Amniotic epithelial cell (primary cell): Measurements from ENCODE around the gene MYMX.
A peak's percentile ranks its signal among the peaks of the same experiment; 100 is the strongest.

Experiments used
- DNase-seq: peaks from one replicate; pipeline ENCODE4 v3.0.0-alpha.2; 2010; ENCODE audit warnings: low read depth

MYMX gene

DNA sequence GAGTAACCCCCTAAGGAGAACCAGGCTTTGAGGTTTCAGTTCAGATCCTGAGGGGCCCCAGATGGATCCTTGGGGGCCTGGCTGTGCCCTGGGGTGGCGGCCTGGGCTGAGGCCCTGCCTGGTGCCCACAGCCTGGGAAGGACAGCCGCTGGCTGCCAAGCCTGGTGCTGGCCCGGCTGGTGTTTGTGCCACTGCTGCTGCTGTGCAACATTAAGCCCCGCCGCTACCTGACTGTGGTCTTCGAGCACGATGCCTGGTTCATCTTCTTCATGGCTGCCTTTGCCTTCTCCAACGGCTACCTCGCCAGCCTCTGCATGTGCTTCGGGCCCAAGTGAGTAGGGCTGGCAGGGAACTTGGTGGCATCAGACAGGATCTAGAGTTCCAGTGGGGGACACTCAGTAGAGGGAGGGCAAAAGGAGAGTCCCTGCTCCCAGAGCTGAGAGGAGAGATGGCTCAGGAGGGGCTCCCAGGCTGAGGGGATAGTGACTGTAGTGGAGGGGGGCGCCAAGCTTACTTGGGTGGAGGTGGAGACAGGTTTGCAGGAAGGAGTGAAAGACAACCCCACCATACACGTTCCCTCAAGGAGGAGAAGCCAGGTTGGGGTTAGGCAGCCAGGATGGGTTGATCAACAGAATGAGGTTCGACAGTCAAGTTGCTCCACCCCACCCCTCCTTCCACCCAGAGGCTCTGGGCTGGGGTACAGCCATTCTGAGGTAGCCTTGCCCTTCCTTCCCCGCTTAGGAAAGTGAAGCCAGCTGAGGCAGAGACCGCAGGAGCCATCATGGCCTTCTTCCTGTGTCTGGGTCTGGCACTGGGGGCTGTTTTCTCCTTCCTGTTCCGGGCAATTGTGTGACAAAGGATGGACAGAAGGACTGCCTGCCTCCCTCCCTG is 16.2 kb downstream of the MYMX start:
- no peak for DNase-seq

DNA sequence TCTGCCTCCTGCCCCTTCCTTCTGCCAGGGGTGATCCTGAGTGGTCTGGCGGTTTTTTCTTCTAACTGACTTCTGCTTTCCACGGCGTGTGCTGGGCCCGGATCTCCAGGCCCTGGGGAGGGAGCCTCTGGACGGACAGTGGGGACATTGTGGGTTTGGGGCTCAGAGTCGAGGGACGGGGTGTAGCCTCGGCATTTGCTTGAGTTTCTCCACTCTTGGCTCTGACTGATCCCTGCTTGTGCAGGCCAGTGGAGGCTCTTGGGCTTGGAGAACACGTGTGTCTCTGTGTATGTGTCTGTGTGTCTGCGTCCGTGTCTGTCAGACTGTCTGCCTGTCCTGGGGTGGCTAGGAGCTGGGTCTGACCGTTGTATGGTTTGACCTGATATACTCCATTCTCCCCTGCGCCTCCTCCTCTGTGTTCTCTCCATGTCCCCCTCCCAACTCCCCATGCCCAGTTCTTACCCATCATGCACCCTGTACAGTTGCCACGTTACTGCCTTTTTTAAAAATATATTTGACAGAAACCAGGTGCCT is 16.9 kb downstream of the MYMX start:
- DNase-seq: no peak

DNA sequence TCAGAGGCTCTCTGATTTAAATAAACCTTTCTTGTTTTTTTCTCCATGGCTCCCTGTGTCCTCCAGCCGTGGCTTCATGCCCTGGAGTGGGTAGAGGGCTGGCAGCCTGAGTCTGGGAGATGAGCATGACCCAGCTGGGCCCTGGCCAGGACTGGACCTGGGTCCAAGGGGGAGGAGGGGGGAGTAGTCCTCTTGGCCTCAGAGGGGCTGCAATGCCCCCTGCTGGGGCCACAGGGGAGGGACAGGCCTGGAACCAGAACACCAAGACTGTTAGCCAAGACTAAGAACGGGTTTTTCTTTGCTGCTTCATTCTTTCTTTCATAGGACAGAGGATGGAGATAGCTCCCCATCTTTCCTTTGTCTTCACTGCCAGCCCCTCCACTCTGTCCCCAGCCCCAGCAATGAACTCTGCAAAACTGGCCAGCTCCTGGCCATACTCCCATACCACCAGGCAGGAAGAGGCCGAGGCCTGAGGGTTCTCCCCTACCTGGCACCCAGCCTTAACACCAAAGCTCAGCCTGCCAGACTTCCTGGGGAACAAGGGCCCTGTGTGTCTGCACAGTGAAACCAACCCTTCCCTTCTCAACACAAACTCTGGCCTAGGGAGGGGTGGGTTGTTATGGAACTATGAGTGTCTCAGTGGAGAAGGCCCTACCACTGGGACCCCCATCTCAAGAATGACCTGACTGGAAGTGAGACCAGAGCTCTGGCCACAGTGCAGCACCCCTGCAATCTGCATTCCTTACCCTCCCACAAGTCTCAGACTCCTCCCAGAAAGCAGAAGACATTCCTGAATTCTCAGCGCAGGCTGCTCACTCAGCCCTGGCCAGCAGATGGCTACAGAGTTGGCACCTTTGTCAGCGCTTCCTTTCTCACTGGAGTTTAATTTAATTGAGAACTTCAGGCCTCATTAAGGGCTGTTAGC is 17.6 kb downstream of the MYMX start:
- DNase-seq: peak; percentile 86

DNA sequence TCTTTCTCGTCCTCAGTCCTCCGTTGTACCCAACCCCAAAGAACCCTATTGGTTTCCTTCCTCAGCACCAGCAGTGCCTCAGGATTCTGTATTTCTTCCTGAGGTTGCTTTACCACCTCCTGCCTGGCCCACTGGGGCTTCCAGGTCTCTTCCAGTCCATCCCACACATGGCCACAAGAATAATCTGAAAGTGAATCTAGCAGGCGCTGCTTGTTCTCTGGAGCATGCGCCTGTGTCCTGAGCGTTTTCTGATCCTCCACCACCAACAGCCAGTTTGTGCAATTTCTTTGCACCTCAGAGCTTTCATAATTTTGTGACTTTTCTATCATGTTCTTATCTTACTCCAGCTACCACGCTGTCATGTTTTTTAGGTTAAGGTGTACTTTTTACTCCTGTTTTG is 18.5 kb downstream of the MYMX start:
- peak; percentile 42 for DNase-seq

DNA sequence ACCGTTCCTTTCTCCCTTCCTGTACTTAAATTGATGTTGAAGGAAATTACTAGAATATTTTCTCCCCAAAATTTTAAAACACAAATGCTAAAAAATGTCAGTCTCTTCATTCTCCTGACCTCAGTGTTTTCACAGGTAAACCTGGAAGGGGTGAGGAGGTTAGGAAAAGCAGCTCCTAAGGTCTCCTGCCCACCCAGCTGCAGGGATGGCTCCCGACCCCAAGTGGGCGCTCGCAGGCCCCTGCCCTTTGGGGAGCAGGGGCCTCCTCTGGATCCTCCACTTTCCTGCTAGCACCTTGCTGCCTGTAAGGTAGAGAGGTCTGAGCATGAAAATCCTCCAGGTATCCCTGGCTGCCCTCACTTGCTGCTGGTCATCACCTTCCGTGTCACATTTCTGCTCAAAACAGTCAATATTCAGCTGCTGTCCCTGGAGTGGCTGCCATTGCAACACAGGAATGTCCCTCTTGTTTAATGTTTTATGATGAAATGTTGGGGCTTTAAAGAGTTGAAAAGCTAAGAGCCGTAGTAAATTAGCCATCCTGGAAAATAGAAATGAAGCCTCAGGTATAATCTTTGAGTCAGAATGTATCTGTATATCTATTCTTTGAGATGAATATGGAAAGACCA is 19.3 kb downstream of the MYMX start:
- no peak for DNase-seq

DNA sequence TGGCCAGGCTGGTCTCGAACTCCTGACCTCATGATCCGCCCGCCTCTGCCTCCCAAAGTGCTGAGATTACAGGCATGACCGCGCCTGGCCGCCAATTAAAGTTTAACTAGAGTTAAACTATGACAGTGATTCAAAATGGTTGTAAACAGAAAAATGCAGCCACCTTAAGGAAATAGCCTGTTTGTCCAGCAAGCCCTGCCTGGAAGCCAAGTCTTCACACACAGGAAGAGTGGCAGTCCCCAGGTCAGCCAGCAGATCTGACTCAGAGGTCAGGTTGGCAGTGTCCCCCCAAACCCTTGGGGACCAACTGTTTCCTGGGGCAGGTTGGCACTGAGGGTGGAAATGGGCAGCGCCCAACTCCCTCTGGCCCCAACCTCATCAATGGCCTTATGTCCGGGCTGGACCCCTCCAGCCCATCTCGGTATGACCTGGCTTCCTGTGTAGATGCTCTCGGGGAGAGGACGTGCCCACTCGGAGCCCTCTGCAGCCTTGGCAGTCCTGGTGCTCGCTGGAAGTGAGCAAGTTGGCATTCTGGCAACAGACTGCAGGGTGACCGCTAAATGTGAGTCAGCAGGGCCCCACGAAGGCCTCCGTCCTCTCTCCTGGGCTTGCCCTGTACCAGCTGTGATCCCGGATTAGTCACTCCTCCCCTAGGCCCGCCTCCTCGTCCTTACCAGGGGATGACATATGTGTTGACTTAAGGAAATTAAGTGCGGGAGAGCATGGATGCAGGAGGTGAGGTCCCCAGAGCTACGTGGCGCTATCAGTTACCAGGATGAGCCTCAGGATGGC is 20.5 kb downstream of the MYMX start:
- DNase-seq: peak; percentile 95

DNA sequence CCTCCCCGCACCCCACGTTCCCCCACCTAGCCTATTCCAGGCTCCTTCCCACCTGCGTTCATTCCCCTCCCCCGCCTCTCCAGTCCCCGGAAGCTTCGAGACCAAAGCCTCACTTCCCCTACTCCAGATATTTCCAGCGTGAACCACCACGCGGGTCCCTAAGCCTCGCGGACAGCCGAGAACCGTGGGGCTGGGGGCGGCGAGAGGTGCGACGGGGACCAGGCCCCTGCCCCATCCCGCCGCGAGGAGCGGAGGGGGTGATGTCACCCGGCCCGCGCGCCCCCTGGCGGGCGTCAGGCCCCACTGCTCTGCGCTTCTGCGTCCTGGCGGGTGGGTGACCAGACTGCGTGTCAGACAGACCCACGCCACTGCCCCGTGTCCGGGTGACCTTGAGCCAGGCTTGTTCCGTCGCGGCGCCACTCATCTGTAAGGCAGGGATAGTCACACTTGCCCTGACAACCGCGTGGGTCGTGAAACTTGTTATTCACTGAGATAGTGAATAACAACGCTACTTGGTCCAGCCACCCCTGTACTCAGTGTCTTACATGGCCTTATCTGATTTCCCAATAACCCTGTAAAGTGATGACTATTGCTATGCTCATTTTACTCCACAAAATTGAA is 21.2 kb downstream of the MYMX start:
- DNase-seq: peak; percentile 44

DNA sequence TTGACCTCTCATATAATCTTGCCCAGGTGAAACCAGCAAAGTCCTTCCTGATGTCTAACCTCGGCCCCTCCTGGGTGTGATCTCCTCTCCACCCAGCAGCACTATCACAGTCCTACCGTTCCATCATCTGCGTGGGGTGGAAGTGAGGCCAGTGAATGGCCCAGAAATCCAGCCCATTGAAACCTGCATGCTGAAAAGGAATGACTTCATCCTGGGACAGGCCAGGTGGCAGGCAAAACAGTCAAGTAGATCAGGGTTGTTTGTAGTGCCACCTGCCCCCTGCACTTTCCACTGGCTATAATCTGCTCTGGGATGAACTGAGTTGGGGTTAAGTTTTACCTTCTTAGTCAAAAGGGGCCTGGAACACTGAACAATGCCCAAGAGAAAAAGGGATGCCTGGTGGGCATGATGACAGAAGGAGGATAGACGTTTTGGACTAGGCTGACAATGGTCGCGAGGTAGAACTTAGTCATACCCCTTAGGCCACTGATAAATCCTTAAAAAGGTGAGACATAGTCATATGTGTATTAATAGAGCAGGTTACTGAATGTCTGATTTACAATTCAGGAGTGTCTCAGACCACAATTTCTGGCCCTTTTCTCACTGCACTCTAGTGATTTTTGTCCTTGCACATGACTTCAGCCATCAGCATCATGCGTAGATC is 22.1 kb downstream of the MYMX start:
- DNase-seq: no peak

DNA sequence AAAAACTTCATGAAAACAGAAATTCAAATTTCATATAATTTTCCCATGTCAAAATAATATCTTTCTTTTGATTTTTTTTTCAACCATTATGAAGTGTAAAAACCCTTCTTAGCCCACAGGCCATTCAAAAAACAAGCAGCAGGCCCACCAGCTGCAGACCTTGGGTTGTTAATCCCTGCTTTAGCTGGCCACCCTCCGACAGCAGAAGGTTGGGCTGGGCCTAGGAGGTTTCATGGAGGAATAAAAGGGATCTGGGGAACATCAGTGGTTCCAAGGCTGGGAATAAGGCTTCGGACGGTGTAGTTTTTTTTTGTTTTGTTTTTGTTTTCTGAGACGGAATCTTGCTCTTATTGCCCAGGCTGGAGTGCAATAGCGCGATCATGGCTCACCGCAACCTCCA is 26.6 kb downstream of the MYMX start:
- no peak for DNase-seq

DNA sequence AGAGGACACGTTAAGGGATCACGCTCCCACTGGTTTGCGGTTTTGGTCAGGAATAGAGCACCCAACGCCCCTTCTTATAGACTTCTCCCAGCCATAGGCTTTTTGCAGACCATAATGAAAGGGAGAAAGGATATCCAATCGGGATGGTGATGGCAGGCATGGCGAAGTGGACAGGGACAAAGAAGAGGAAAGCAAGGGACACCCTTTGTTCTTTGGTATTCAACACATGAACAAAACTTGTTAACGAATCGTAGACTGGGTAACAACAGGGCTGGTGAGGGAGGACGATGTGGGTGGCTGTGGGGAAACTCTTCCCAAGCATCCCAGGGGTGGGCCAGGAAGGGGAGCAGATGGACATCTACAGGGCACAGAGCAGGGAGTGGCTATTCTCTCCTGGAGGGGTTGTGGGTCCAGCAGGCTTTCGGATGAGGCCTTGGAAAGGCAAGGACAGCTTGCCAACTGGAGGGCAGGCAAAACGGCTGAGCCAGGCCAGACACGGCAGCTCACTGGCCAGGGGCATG is 28.7 kb downstream of the MYMX start:
- no peak for DNase-seq

DNA sequence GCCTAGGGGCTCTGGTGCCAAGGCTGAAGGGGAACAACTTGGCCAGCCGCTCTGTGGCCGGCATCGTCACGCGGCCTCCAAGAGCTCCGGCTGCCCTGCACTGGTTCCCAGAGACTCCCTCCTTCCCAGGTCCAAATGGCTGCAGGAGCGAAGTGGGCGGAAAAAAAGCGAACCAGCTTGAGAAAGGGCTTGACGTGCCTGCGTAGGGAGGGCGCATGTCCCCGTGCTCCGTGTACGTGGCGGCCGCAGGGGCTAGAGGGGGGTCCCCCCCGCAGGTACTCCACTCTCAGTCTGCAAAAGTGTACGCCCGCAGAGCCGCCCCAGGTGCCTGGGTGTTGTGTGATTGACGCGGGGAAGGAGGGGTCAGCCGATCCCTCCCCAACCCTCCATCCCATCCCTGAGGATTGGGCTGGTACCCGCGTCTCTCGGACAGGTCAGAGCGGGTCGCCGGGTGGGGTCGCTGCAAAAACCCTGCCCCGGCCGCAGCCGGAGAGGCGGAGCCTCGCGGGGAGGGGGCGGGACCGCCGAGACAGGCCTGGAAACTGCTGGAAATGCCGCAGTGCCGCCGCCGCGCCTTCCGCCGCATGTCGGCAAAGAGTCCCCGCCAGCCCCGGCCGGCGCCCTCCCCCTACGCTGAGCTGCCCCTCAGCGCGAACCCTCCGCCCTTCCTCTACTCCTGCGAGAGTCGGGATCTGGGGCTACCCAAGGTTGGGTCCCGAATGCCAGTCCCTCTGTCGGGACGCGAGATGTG is 29.4 kb downstream of the MYMX start:
- peak; percentile 79 for DNase-seq

DNA sequence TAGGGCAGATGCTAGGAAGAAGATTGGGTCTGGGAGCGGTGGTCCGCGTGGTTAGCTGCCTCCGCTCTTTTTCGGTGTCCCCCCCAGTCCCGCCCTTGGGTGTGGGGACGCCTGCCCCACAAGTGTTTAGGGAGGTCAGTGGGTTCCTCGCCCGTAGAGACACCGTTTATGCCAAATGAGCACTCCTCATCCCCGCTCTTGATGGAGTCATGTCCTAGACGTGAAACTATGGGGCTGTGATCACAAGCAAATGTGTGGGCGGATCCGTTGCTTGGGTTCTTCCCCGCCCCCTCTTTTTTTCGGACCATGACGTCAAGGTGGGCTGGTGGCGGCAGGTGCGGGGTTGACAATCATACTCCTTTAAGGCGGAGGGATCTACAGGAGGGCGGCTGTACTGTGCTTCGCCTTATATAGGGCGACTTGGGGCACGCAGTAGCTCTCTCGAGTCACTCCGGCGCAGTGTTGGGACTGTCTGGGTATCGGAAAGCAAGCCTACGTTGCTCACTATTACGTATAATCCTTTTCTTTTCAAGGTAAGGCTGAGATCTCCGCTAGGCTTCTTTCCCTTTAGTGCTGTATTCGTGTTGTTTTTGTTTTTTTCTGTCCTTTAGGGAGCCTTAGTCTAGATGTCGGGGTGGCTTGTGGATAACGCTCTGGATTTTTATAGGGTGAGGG is 30.1 kb downstream of the MYMX start, which contains the start of gene HSP90AB1:
HSP90AB1 (plus strand) TSS at position 439 of the 675 bp plus-strand sequence. CDS start 1,529 bp downstream, outside the sequence.
- DNase-seq: peak; percentile 99

DNA sequence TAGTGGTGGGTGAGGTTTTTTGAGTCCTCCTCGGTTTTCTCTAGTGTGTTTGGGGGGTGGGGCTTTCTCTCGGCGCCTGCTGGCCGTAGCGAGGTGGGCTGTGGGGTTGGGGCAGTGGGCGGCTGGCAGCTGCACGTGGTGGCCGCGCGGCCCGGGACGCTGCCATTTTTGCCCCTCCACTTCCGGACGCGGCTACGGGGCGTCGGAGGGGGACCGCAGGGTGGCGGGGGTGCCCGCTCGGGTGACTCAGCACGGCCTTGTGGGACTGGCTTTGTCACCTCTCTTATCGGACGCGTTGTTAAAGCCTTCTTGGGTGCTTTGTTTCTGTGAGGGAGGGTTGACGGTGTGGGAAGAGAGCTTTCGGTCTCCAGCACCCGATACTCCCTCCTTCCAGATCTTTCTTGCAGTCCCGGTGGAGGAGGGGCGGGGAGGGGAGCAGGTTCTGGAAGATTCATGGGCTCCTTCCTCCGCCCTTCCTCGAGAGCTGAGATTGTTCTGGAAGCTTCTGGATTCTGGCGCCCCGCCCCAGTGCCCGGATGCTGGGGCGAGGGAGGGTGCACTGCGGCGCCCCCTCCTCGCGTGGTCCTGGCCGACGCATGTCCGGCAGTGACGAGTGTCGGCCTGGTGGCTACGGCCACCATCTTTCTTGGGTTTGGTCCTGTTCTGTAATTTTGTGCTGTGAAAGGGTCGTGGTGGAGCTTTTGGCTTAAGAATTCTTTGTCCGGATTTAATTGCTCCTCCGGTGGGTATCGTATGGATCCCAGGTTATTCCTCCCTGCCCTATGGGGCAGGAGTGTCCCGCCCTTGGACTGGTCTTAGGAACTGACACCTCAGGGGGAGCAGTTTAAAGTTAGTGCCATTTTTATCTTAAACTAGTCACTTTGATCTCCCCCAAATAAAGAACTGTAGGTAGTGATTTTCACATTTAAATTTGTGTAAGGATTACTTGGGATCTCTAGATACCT is 30.9 kb downstream of the MYMX start:
- peak; percentile 58 for DNase-seq

DNA sequence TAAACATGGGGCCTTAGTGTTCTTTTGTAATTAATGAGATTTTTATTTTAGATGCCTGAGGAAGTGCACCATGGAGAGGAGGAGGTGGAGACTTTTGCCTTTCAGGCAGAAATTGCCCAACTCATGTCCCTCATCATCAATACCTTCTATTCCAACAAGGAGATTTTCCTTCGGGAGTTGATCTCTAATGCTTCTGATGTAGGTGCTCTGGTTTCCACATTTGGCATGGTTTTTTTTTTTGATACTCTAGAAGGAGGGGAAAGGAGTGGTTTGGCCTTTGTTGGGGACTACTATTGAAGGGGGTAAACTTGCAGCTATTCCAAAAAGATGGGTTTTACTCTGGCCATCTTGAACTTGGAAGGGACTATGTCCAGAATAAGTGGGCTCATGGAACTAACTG is 31.9 kb downstream of the MYMX start:
- DNase-seq: no peak

DNA sequence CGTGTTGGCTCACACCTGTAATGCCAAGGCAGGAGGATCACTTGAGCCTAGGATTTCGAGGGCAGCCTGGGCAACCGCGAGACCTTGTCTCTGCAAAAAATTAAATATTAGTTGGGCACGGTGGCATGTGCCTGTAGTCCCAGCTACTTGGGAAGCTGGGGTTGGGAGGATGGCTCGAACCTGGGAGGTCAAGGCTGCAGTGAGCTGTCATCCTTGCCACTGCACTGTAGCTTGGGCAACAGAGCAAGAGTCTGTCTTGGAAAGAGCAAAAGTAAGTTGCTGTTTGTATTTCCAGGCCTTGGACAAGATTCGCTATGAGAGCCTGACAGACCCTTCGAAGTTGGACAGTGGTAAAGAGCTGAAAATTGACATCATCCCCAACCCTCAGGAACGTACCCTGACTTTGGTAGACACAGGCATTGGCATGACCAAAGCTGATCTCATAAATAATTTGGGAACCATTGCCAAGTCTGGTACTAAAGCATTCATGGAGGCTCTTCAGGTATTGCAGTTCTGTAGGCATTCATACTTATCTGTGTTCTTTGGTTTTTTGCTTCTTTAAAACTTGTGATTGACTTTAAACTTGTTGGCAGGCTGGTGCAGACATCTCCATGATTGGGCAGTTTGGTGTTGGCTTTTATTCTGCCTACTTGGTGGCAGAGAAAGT is 32.5 kb downstream of the MYMX start:
- DNase-seq: no peak

DNA sequence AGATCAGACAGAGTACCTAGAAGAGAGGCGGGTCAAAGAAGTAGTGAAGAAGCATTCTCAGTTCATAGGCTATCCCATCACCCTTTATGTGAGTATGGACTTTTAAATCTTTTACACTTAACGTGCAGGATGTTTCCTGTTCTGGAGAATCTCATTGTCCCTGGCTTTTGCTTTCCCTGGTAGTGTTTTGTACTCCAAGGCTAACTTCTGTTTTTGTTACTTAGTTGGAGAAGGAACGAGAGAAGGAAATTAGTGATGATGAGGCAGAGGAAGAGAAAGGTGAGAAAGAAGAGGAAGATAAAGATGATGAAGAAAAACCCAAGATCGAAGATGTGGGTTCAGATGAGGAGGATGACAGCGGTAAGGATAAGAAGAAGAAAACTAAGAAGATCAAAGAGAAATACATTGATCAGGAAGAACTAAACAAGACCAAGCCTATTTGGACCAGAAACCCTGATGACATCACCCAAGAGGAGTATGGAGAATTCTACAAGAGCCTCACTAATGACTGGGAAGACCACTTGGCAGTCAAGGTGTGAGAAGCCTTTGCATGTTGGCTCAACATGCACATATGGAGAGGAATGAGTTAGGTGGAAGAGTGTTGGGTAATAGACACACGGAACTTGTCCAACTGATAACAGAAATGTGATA is 33.5 kb downstream of the MYMX start:
- DNase-seq: no peak
